HL-60/S4 (cell line): ENCODE measurements around the gene SLCO3A1.
"Not testable (repeated sequence)": the region's sequence is repeated elsewhere in the genome, so short reads cannot be mapped to it uniquely, and the experiment has no call there.

ENCODE experiments used
- in situ Hi-C: fragments of 300-500 bp; cut with MboI; formaldehyde crosslinking; loops from 2 replicates; pipeline ENCODE4 v1.14.3; 2022; ENCODE audit warnings: low sequenced_read_pairs

SLCO3A1 gene

DNA sequence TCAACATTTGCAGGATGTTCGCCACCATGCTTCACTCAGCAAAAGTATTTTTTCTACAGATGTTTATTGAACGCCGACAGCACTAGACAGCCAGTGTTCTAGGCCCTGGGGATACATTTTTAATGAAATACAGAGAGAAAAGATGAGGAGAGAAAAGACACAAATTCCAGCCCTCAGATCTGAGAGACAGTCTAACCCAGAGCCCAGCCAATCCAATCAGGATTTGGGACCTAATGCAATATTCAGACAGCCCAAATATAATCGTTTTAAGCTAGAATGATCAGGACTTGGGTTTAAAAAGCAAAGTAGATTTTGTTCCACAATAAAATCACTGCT is 174.8 kb downstream of the SLCO3A1 start:
- in situ Hi-C loops, result no loop called here

DNA sequence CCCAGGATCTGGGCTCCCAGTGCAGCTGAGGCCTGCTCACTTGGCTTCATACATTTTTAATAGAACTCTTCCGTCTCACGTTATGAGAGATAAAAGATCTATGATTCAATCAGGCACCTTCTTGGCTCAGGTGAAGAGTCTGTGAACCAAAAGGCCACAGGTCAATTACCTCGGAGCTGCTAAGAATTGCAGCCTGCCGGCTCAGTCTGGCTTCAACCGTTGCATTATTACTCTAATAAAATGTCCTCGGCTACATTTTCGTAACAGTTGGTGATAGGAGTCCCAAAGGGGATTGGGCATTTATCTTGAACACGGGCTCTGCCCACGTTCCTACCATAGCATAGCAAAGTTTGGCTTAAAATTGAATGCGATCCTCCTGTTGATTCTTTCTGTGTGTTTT is 176.3 kb downstream of the SLCO3A1 start:
- in situ Hi-C loops, result no loop called here

DNA sequence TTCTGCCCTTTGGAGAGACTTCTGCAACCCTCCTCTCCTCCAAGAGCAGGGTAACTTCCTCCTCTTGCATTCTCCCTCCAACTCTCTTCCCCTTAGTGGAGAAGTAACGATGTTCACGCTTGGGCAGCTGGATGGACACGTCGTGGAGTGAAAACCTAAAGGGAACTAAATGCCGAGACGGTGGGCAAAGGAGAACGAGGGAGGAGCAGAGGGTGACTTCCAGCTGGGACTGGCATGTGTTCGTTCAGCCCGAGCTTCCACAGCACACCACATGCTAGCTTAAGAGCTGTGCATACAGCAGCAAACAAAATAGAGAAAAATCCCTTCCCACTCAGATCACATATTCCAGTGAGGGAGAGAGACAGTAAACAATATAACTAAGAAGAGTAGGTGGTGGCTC is 179.8 kb downstream of the SLCO3A1 start:
- in situ Hi-C loops, result no loop called here

DNA sequence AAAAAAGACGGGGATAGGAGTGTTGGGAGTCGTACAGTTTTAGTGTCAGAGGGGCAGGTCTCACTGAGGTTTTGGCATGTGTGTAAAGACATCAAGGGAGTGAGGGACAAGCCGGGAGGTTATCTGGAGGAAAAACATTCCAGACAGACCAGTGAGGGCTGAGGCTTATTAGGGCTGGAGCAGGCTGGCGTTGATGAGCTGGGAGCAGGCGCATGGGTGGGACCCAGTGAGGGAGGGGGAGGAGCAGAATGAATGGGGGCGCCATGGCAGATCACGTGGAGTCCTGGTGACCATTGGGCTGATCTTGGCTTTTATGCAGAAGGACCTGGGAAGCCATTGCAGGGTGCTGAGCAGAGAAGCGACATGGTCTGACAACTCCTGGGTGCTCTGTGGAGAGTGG is 180.2 kb downstream of the SLCO3A1 start:
- in situ Hi-C loops, result no loop called here

DNA sequence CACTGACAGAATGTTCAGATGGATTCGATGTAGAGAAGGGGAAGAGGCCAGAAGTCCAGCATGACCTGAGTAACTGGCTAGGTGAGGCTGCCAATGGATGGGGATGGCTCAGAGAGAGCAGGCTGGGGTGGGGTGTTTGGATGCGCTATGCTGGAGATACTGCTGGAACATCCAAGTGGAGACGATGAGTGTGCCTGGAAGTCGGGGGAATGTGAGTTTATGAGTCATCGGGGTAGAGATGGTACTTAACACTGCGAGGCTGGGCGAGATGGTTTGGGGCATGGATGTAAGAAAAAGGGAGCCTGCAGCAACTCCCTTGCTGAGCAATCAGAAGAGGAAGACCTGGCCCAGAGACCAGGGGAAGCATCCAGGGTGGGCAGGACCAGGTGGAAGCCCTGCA is 180.7 kb downstream of the SLCO3A1 start:
- in situ Hi-C loops, result no loop called here

DNA sequence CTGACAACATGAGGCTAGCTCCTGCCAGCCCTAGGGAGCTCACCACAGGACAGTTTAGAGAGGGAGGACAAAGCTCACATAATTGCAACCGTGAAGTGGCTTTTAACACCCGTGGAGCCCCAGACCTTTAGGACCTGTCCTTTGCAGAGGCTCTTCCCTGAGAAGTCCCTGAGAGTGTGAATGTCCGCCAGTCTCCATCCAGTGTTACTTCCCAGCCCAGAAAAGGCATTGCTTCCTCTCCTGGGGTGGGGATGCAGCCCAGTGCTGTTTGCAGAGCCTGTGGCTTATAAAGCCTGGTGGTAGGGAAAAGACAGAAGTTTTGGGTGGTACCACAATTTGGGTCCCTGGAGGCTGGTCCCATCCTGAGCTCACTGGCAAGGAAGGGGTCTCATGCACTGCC is 182.0 kb downstream of the SLCO3A1 start:
- in situ Hi-C loops, result no loop called here

DNA sequence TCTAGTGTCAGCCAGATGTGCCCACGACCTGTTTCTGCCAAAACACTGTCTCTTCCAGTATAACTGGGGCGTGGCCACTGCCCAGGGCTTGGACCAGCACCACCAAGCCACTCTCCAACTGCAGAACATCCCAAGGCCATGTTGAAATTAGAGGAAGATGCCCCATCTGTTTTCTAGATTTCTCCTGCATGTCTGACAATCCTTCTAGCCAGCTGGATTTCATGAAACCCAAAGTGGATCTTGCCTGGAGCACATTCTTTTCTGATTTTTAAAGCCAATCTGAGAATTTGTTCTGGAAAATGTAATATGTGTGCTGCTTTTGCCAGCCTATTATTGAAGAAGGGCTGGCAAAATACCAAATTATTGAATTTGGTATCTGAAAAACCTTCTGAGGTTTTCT is 182.5 kb downstream of the SLCO3A1 start:
- in situ Hi-C loops, result no loop called here

DNA sequence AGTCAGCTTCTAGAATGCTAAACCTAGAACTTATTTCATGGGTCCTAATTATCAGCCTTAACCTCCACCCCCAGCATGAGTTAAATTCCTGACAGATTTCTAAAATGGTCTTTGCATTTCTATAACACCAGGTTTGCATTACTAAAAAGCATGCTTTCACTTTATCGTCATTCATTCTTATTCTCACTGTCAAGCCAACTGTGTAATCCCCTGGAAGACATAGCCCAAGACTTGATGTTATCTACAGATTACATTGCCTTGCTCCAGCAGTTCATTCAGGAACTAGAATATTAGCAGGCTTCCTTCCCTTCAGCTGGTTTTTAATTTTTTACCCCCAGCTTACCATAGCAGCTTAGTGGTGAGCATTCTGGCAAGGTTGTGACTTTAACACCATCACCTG is 184.0 kb downstream of the SLCO3A1 start:
- in situ Hi-C loops, result no loop called here

DNA sequence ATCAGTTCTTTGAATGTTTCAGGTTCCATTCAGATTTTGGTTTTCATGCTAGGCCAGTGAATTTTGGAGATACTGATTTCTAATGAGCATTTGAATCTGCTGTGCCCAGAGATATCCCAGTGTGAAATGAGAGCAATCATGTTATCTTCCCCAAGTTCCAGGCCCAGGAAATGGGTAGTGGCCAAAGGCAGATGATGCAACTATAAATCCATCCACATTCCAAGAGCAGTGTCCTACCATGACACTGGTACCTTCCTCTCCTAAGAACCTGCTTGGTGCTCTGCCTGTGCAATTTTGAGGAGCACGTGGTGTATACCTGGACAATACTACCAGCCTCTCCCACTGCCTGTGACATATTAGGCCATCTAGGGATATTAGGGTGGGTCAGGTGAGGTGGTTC is 186.8 kb downstream of the SLCO3A1 start:
- in situ Hi-C loops, result no loop called here

DNA sequence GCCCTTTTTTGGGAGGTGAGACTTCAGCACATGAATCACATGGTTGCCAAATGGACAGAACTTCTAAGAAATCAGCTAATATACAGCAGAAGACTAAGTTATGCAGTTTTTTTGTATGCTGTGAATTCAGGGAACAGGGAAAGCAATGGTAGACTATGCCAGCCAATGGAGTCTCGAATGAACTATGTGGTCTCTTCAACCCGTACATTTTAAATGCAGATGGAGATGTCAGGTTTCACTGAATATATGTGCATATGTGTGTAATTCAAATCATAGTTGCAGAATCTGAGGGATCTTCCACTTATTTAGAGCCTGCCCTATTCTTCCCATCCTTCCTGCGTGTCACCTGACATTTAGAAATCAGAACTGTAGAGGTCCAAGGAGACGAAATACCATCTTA is 187.9 kb downstream of the SLCO3A1 start:
- in situ Hi-C loops, result no loop called here

DNA sequence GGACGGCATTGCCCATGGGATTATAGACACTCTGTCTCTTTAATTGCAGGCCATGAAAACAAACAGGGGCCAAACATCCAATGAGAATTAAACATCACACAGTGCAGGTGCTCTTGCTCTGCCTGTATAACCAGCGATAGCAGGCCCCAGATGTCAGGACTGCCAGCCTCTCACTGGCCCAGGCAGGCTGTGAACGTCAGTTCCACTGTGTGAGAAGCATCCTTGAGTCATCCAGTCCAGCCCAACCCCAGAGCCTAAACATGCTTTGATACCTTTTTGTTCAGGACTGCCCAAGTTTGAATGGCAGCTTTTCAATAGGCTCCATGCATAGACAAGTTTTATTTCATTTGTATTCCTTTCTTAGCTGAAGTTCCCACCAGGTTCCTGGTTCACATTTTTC is 189.8 kb downstream of the SLCO3A1 start:
- in situ Hi-C loops, result no loop called here

DNA sequence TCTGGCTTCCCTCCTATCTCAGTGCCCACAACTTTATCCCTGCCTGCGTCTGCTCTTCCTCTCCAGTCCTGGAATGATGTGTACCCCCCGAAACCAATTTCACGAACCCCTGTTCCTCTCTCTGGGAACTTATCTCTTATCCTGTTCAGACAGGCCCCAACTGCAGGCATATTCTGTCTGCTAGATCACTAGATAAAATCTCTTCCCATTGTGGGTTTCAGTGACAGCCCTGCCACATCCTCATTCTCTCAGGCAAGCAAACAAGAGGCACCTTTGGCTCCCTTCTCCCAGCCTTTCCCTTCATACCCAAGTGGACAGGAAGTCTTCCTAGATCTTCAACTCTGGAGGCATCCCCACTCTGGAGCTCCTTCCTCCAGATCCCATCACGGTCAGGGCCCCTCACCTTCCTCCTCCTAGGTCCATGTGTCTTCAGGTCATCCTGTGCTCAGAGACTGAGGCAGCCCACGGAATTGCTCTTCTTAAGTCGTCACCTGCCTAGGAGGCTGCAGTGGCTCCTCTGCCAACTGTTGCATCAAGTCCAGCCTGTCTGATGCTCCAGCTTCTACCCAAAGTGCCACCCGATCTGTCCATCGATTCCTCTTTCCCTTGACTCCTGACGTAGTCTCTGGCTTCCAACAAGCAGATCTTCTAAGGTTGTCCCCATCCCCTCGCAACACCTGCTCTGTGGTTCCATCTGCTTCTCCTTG is 190.8 kb downstream of the SLCO3A1 start:
- in situ Hi-C loops, result no loop called here

DNA sequence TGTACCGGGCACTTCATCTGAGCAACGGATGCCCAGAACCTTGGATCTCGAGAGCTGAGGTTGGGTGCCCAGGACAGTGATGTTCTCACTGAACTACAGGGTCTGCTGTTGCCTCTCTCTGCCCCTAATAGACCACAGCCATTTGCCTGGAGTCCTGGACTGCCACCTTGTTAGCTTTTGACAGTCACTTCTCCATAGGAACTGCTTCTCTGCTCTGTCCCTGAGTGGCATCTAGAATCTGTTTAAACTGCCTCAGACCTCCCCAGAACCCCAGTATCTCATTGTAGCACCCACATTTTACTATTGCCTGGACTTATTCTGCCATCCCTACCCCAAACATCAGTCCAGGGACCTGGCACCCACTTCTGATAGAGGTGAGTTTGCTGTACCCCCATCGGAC is 194.4 kb downstream of the SLCO3A1 start:
- in situ Hi-C loops, result no loop called here

DNA sequence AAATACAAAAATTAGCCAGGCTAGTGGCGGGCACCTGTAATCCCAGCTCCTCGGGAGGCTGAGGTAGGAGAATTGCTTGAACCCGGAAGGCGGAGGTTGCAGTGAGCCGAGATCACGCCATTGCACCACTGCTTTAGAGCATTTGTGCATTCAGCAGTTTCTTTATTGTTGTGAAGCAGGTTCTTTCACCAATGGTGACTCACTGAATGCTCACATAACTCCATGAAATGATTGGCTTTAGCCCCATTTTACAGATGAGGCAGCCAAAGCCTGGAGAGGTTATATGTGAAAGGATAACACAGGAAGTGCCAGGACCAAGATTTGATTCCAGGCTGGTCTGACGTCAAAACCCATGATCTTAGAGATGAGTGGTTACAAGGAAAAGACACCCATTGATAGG is 195.2 kb downstream of the SLCO3A1 start:
- in situ Hi-C loops, result no loop called here

DNA sequence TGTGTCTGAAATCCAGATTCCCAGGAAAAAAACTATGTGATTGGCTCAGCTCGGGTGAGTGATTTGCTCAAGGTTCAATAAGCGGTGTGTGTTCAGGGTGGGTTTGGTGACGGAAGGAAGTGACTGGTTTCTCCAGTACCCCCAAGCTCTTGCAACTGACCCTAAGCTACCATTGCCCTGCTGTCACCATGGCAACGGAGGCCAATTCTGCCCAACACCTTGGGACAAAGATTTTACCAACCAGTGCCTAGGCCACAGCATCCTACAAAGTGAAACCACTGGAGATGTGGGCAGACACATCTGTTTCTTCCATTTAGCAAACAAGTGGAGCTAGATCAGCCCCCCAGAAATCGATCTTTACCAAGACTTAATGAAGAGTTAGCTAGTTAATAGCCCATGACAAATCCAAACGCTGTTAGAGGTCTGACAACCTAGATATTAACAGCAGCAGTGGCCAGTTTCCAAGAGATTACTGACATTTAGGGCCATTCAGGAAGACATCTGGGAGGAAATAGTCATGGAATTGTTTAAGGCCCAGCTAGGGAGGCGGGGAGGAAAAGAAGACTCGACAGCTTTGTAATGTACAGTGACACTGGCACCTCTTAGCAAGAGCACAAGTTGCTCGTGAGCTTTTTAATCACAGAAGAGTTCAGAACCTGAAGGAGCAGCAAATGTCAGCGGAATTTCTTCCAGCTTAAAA is 195.9 kb downstream of the SLCO3A1 start:
- in situ Hi-C loops, result no loop called here

DNA sequence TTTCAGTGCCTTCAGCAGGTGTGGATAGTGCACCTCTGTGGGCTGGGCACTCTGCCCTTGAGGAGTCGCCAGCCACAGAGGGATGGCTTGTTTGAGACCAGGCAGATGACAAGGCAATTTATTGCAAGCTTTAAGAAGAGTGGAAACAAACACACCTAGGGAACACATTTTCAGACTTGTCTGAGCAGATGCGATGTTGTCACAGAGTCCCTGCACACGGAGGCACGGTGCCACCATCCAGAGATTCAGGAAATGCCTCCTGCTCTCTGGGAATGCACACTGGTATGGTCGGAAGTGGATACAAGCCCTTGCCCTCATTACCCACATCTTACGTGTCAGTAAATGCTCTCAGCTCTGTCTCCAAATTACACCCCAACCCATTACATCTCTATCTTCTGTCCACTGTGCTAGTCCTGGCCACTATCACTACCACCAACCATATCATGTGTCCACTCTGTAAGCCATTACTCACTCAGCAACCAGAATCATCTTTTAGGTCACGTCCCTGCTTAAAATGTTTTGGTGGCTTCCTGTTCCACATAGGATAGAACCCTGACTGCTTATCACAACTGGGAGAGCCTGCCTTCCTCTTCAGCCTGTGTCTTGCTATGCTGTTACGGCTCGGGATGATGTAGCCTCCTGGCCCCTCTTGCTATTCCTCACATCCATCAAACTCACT is 196.9 kb downstream of the SLCO3A1 start:
- in situ Hi-C loops, result no loop called here

DNA sequence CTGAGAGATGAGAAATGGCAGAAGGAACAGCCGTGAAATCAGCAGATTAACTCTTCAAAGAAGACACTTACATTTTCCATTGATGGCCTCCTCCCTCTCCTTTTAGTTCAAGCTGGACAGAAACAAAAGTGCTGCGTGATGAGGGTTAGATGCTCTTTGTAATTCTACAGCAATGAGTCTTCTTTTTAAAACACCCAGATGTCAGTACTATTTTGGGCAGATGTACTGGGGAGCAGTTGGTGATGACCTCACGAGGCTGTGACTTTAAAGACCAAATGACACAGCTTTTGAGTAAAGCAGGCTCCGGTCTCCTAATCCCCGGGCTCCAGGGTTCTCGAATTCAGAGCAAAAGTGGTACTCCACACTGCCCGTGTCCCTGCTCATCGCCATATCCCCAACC is 198.2 kb downstream of the SLCO3A1 start:
- in situ Hi-C loops, result no loop called here

DNA sequence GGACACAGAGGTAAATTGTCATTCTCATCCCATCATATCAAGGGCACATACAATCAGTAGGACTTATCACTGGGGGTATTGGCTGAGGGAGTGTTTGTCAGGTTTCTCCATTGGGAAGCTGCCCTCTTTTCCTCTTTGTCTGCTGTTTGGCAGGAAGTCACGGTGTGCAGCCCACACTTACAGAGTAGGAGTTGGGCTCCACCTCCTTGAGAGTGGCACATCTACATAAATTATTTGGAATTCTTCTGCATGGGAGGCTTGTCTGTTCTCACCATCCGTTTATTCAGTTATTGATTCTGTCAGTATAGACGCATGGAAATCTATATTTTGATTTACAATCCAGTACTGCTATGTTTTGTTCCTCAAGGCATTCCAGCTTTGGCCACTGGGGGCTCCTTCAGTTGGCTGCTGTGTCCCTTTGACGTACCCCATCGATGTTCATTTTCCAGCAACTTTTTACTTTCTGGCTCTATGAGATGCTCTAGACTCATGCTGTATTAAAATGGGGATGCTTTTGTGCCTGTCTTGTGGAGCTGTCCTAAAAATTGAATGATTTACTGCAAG is 200.3 kb downstream of the SLCO3A1 start:
- in situ Hi-C loops, result no loop called here

DNA sequence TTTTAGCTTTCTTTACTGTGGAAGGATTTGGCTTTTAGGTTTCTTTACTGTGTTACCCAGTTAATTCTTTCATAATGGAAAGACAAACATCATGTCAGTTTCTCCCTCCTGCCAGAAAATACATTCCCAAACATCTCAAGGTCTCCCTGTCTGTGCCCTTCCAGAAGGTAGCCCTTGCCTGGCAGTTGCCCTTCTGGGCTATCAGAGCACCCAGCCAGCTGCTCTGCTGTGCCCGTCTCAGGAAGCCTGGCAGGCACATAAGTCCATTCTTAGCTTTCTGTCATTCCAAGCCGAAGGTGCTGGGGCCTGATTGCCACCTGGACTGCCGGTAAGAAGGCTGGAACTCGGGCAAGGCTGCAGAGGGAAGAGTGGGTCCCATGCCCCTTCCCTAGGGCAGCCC is 203.4 kb downstream of the SLCO3A1 start:
- in situ Hi-C loops, result no loop called here

DNA sequence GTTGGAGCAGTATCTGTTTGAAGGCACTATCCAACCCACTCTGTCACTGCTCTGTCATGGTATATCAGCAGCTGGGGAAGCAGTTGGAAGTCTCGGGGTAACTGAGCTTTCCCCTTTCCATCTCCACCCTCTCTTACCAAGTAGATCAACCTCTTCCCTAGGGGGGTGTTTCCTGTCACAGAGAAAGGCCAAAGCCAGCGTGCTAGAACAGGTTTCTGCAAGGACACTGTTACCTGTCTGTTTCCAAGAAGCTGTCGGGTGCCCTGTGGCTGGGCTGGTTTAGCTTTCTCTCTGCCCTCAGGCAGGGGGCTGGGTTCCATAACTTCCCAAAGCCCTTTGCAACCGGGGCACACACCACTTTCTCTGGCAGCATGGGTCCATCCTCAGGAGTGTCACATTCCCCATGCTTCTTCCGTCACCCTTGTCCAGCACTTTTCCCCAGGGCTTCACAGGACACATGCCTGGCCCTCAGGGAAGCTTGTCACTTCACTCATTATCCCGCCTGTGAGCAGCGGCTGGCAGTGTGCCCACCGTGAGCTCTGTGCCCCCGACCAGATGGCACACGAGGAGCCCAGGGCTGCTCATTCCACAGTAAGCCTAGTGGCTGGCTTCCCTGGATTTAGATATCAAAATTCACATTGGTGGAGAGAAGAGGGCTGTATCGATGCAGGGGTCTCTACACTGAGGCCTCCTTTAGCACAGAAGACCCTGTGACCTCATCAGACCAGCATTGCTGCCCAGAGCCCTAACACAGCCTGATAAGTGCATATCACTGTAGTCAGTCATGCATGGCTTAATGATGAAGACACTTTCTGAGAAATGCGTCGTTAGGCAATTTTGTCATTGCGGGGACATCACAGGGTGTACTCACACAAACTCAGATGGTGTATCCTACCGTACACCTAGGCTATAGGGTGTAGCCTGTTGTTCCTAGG is 205.8 kb downstream of the SLCO3A1 start:
- in situ Hi-C loops, result no loop called here

DNA sequence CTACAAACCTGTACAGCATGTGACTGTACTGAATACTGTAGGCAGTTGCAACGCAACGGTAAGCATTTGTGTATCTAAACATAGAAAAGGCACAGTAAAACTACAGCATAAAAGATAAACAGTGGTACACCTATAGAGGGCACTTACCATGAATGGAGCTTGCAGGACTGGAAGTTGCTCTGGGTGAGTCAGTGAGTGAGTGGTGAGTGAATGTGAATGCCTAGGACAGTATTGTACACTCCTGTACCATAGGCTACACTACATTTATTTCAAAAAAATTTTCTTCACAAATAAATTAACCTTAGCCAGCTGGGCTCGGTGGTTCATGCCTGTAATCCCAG is 206.4 kb downstream of the SLCO3A1 start:
- in situ Hi-C loops, result not testable (repeated sequence)
